NCI-H345 treated with DMSO at 0.1 percent for 48 hours (cell line): Measurements from ENCODE around the gene GCNA.
"Not testable (repeated sequence)": the region's sequence is repeated elsewhere in the genome, so short reads cannot be mapped to it uniquely, and the experiment has no call there.

ENCODE experiments used
- DNase-seq: peaks from one replicate; lab custom pipeline; 2025; ENCODE audit not compliant: unreplicated experiment; lab: John Stamatoyannopoulos, UW

The GCNA gene

DNA sequence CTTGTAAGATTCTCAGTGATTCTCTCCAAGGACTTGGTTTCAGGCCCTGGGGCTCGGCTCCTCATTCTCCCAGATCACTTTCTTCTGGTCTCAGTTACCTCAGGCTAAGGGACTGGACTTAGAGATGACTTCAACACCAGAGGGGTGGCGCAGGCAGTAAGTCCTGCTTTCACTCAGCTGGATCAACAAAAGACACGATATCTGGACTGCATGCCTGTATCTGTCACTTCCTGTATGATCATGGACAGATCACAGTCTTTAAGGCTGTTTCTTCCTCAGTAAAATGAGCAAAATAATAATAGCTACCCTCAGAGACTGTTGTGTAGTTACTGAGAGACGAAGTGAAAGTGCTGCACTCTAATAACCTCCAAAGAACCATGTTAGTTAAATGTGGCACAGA lies 59.6 kb downstream of the GCNA start:
- no peak for DNase-seq

DNA sequence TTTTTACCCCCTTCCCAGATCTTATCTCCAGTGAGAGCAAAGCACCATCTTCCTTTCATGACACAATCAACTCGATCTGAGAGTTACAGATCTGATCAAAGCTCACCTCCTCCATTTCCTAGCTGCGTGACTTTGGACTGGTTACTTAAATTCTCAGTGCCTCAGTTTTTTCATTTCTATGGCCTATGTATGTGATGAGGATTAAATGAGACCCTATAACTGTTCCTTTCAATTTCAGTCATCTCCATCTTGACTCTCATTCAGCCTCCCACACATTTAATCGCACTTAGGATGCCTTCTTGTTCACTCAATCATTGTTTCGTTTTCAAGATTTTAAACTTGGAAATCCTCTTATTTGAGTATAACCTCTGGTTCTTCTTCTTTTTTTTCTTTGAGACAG lies 60.2 kb downstream of the GCNA start:
- no peak for DNase-seq

DNA sequence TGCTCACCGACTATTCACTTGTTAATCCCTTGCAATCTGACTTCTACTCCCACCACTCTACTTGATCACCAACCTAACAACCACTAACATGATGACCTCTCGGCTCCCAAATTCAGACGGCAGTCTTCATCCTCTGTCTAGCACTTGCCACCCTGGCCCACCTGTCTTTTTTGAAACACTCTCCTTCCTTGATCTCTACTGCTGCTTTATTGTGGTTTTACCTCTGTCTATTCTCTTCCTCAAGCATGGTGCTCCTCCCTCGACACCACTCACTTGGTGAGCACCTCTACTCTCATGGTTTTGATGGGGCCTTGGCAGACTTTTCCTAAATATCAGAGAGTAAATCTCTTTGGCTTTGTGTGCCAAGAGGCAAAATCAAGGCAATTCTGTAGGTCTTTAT lies 61.8 kb downstream of the GCNA start:
- DNase-seq = no peak

DNA sequence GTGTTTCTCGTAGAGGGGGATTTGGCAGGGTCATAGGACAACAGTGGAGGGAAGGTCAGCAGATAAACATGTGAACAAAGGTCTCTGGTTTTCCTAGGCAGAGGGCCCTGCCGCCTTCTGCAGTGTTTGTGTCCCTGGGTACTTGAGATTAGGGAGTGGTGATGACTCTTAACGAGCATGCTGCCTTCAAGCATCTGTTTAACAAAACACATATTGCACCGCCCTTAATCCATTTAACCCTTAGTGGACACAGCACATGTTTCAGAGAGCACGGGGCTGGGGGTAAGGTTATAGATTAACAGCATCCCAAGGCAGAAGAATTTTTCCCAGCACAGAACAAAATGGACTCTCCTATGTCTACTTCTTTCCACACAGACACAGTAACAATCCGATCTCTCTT lies 66.2 kb downstream of the GCNA start:
- DNase-seq = not testable (repeated sequence)

DNA sequence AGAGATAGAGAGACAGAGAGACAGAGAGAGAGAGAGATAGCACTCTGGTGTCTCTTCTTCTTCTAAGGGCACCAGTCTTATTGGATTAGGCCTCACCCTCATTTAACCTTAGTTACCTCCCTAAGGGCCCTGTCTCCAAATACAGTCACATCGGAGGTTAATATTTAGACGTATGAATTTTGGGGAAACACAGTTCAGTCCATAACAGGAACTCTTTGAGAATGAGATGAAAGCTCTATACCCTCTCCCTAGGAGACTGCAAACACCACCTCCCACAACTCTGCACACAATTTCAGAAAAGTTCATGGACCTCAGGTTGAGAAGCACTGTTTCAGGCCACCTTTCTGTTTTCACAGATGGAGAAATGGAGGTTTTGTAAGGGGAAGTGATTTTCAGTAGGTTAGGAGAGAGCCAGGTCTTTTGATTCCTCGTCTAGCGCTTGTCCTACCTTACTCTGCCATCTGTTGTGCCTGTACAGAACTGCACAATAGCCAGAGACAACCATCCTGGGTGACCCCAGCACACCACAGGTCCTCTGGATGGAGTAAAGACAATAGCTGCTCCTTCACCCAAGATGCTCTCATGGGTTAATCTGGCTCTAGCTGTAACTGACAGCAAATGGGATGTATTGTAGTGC lies 72.2 kb downstream of the GCNA start:
- no peak for DNase-seq

DNA sequence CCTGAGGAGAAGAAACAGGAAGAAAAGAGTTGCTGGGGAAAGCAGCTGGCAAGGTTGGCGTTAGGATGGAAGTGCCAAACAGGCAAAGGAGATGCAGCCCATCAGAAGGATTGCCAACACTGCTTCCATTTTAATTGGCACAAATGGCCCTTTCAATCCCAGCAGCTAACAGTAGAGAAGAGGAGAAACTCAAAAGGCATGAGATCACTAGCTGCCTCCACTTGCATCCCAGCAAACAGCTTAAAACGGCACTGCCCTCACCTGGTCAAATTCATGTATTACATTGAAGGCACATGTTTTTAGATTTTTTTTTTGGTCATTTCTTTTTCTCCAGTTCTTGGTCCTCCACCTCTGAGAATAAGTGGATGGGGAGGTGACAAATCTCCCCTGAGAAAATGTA lies 74.2 kb downstream of the GCNA start:
- peak; percentile 14 for DNase-seq

DNA sequence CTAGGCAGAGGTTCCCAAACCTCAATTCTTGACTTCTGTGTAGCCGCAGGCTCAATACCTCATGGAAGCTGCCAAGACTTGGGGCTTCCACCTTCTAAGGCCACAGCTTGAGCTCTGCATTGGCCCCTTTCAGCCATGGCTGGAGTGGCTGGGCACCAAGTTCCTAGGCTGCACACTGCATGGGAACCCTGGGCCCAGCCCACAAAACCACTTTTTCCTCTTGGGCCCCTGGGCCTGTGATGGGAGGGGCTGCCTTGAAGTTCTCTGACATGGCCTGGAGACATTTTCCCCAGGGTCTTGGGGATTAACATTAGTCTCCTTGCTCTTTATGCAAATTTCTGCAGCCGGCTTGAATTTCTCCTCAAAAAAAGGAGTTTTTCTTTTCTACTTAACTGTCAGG lies 75.1 kb downstream of the GCNA start:
- no peak for DNase-seq

DNA sequence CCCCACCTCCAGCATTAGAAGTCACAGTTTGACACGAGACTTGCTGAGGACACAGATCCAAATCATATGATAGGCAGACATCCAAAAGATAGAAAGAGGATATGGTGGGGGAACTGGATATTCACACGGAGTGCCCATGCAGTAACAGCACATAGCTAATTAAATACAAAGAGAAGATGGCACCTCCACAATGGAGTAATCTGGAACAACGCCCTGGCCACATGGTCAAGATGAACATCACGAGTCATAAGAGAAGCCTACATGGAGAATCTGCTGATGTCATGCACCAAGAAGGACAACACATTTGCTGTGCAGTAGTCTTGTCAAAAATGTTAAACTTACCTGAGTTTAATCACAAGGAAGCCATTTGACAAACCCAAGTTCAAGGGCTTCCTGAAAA lies 79.0 kb downstream of the GCNA start:
- DNase-seq = no peak

DNA sequence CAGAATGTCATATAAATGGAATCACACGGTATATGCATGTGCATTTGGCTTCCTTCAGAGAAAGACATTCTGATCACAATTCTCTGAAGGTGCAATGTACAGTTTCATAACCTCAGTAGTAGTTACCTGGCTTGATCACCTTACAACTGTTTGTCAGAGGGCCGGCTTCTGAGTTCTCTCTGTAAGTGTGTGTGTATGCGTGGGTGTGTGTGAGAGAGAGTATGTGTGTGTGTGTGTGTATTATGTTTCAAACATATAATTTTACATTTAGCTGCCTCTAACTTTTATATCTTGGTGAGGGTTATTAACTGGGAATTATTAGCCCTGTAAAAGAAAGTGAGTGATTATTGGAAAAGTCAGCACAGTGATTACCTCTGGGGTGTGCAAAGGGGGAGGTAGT lies 81.1 kb downstream of the GCNA start:
- DNase-seq = no peak

DNA sequence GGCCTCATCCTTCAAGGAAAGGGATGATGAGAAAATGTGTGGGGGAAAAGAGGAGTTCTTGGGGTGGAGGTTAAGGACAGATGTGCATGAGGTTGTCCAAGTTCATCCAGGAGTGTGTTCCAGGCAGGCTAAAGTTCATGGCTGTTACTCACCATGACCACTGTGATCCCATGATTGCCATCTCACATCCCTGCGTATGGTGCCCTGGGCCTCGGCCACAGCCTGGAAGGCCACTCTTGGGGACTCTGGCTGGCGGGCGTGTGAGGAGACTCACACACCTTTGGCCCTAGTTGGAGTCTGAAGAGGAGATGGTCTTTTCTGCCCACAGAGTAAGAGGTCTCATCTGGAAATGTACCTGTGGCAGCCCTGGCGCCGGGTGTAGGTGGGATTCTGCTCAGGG lies 81.7 kb downstream of the GCNA start:
- DNase-seq = no peak

DNA sequence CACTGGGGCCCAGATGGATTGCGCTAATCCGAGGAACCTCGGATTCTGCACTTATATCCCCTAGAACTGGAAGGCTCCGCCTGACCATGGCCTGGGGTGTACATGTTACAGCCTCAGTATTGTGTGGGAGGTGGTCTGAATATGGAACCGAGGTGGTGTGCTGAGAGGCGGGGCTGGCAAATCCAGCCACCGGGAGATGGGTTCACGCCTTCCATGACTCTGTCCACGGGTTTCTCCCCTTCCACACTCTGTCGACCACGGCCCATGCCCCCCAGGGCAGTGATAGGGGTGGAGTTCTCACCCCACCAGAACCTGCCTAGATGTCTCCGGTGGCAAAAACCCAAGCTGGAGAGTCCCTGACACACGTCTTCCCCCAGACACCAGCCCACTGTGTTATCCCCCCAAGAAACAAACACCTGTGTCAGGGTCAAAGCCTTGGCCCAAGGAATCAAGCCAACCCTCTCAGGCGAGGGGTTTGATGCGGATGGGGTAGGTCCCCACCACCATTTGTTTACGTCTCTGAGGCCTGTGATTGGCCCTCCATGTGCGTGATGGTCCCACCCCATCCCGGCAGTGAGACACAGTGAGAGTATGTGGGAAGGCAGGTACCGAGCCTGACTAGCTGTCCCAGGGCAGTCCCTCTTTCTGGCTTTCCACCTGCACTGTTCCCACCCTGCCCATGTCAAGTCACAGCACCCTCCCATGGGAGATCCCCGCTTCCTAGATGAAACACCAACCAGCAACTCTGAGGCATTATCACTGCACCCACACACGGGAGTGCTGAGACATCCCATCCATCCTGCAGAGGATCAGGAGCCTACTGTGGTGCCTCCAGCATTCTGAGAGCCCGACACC lies 82.6 kb downstream of the GCNA start:
- DNase-seq = no peak

DNA sequence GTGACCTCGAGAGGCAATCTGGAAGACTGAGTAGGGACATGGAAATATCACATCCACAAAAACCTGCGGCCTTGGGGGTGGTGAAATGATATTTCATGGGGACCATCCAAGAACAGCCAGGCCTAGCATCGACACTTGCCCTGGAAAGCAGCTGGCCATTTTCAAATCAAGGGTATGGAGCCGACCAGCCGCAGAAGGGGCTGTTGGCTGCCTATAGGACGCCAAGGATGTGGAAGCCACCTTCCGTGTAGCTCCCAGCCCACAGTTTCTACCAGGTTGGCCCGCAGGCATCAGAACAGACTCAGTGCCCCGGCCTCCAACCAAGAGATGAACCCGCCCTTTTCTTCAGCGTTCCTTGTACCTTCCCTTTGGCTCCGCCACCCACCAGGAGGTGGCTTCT lies 83.7 kb downstream of the GCNA start:
- DNase-seq = no peak

DNA sequence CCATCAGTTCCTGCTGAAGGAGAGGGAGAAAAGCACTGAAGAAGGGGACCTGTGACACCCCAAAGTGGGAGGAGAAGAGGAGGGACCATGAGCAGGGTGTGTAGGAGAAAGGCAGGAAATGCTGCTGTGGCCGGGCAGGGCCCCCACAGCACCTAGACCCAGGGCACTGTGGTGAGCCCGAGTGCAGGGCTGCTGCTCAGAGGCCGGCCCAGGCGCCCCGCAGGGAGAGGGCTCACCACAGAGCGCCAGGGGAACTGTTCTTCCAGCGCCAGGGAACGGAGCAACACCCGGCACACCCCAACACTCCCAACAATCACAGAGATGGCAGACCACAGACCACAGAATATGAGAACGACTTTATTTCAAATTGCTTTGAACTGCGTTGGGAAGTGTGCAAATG lies 84.4 kb downstream of the GCNA start:
- not testable (repeated sequence) for DNase-seq
